Kidney epithelial cell (primary cell): ENCODE data around the gene CFAP157. TPM values are rescaled to one million over a fixed set of nuclear protein-coding genes. Genes with fewer than 3 reads are reported as not detected.

Experiments used
- DNase-seq: peaks from one replicate; pipeline ENCODE4 v3.0.0-alpha.2; 2010; ENCODE audit warnings: low read depth
- H3K27me3 ChIP-seq: 2 replicates; pipeline ENCODE4 v1.6.0; 2011; ENCODE audit warnings: low read length; ENCODE audit not compliant: control insufficient read depth, insufficient read depth
- H3K36me3 ChIP-seq: 2 replicates; pipeline ENCODE4 v1.5.1; 2011; ENCODE audit warnings: low read length; ENCODE audit not compliant: control insufficient read depth, insufficient read depth
- H3K4me3 ChIP-seq: 2 replicates; pipeline ENCODE4 v1.5.1; 2011; ENCODE audit warnings: low read depth, mild to moderate bottlenecking, control low read depth, low read length
- CTCF ChIP-seq: IDR thresholded peaks from 2 replicates; pipeline ENCODE4 v1.5.1; 2011; ENCODE audit warnings: mild to moderate bottlenecking, moderate library complexity, low read length, control low read depth, inconsistent platforms; ENCODE audit not compliant: insufficient read depth, poor library complexity, severe bottlenecking
- total RNA-seq: library from RNA; depleted of rRNA; stranded (reverse); fragments of >200 nt; gene quantifications from 2 replicates; pipeline ENCODE4 v1.2.3, GENCODE V29; 2015

The CFAP157 gene
- total RNA-seq, 1 donor from 2014 or later: not detected

- H3K36me3 ChIP-seq: no peaks in the 10 kb centered on the region
- H3K4me3 ChIP-seq: no peak overlapping the region
- no peak for DNase-seq
- no peaks in the 10 kb centered on the region for H3K27me3 ChIP-seq
- no peak for TF ChIP-seq CTCF
Measured at GRCh38 chr9:127733614-127734013, 26.8 kb downstream of the CFAP157 start.

- Histone ChIP-seq H3K27me3 (no peaks in the 10 kb centered on the region), H3K4me3 (peak overlapping the region; percentile 17), H3K36me3 (no peaks in the 10 kb centered on the region)
- DNase-seq: no peak
- TF ChIP-seq CTCF: no peak
Measured at GRCh38 chr9:127734247-127734746, 27.5 kb downstream of the CFAP157 start.

- peak; percentile 94 for TF ChIP-seq CTCF
- H3K36me3 ChIP-seq: no peaks in the 10 kb centered on the region
Measured at GRCh38 chr9:127734747-127735529, 28.1 kb downstream of the CFAP157 start, which contains the start of gene TOR2A. Gene TOR2A (minus strand): TSS chr9:127735294. CDS start chr9:127735270, 24 bp downstream.

GRCh38 chr9:127735530-127736185 lies 28.9 kb downstream of the CFAP157 start:
- Histone ChIP-seq H3K4me3 (no peak overlapping the region), H3K36me3 (no peaks in the 10 kb centered on the region), H3K27me3 (no peaks in the 10 kb centered on the region)
- TF ChIP-seq CTCF: no peak
- DNase-seq: no peak

More at GRCh38 chr9:127734747-127735529, 28.1 kb downstream of the CFAP157 start, which contains the start of gene TOR2A:
- H3K4me3 ChIP-seq: peak within 1 kb of the TSS; percentile 49
- DNase-seq: peak; percentile 81
- H3K27me3 ChIP-seq: no peaks in the 10 kb centered on the region

- Histone ChIP-seq H3K4me3 (no peak overlapping the region), H3K27me3 (peaks cover 3% of the 10 kb centered on the region), H3K36me3 (no peaks in the 10 kb centered on the region)
- DNase-seq: no peak
- no peak for TF ChIP-seq CTCF
Measured at GRCh38 chr9:127738666-127739065, 31.9 kb downstream of the CFAP157 start.
